ENCODE data around the gene DPEP1. TPM values are rescaled to one million over a fixed set of nuclear protein-coding genes. Genes with fewer than 3 reads are reported as not detected.

DPEP1 gene
- total RNA-seq, 1 donor from 2014 or later: 0.13 TPM

DNA sequence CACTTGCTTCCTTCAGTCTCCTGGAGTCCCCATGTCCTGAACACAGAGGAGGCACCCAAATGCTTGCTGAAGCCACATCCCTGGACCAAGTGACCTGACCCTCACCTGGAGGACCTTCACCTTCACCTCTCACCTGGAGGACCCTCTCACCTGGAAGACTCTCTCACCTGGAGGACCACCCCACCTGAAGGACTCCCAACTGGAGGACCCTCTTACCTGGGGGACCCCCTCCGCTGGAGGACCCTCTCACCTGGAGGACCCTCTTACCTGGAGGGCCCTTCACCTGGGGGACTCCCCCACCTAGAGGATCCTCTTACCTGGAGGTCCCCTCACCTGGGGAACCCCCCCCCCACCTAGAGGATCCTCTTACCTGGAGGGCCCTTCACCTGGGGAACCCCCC is 72.5 kb downstream of the DPEP1 start:
- no peak for DNase-seq (ENCODE audit: low read depth in 2 of 2)

DNA sequence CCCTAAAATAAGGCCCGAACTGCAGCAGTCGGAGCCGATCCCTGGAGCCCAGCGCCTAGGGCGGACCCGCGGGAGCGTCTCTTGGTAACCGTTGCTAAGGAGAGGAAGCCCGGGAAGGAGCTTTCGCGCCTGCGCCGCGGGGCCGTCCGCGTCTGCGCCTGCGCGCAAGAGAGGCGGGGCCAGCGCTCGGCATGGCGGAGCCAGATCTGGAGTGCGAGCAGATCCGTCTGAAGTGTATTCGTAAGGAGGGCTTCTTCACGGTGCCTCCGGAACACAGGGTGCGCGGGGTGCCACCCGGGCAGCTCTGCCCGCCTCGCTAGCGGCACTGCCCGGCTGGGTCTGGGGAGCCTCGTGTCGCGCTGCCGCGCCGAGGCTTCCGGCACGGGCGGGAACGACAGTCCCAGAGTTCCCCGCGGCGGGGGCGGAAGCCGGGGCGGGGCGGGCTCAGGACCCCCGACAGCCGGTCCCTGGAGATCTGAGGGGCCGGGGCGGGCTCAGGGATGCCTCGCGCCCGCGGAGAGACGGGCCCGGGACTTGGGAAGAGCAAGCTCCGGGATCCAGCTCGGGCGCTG is 73.2 kb downstream of the DPEP1 start, which contains the start of gene CDK10:
Gene CDK10 (plus strand): TSS at position 170 of the 572 bp plus-strand sequence. CDS start 22 bp downstream, at position 192.
- peak; percentile 71 to 80 for DNase-seq (ENCODE audit: low read depth in 2 of 2)

DNA sequence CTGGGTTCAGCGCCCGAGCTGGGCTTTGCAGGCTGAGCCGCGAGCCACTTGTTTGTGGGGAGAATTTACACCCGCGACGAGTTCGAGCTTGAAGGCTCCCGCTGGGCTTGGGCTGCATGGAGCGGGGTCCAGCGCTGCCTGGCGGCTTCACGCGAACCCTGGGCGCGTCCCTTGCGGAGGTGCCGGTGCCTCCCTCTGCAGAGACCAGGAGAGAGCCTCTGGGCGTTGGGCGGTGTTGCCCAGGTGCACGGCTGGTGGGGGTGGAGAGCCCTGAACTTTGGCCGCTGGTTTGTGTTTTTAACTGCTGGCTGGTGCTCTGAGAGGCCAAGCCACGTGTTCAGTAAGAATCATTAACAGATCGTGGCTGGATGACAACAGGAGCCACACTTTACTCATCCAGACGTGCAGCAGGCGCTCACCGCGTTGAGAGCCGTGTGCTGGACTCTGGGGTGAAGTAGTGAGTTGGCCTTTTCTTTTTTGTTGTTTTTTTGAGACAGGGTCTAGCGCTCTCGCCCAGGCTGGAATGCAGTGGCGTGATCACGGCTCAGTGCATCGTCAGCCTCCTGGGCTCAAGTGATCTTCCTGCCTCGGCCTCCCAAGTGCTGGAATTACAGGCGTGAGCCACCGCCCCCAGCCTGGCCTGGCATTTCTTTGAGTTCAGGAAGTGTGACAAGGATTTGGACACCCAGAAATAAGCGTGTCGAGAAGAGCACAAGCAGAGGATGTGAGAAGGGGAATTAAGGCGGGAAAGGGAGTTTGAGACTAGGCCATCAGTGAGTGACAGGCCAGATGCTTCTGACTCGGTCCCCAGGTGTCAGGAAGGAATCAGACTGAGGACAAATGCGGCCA is 73.9 kb downstream of the DPEP1 start:
- DNase-seq (ENCODE audit: low read depth in 2 of 2): peak in 1 of 2 donors; percentile 43

Other genes starting within 250 kb of the DPEP1 start
- gene ANKRD11, start 123.1 kb upstream of the DPEP1 start, total RNA-seq: 33.1 and 55.5 TPM in 2 replicates
- gene SPG7, start 105.2 kb upstream of the DPEP1 start, total RNA-seq: 93.1 and 118 TPM in 2 replicates
- gene RPL13, start 53.0 kb upstream of the DPEP1 start, total RNA-seq: 2,608 and 3,128 TPM in 2 replicates
- gene CPNE7, start 37.9 kb upstream of the DPEP1 start, total RNA-seq: 0.25 and 2.4 TPM in 2 replicates
- 63.4 and 87.0 TPM in 2 replicates for gene CHMP1A, start 44.1 kb downstream of the DPEP1 start, total RNA-seq
- gene SPATA33, start 44.2 kb downstream of the DPEP1 start, total RNA-seq: 1.0 and 1.5 TPM in 2 replicates
- gene CDK10, start 73.0 kb downstream of the DPEP1 start, total RNA-seq: 28.2 and 37.7 TPM in 2 replicates
- 10.0 and 17.4 TPM in 2 replicates for gene SPATA2L, start 88.1 kb downstream of the DPEP1 start, total RNA-seq
- 4.1 and 8.6 TPM in 2 replicates for gene VPS9D1, start 107.3 kb downstream of the DPEP1 start, total RNA-seq
- gene ZNF276, start 107.9 kb downstream of the DPEP1 start, total RNA-seq: 9.0 and 18.0 TPM in 2 replicates
- 8.9 and 12.1 TPM in 2 replicates for gene FANCA, start 203.0 kb downstream of the DPEP1 start, total RNA-seq
- gene SPIRE2, start 214.8 kb downstream of the DPEP1 start, total RNA-seq: 1.0 and 2.4 TPM in 2 replicates

Data from dermis microvascular lymphatic vessel endothelial cell (primary cell).